Ovary (tissue), 3 donors: ENCODE data around the gene BCAS4.

Source experiments
- CTCF ChIP-seq, 3 donors: fragments of 450-650 bp in 2 of 3; fragments of 200-600 bp in 1 of 3; IDR thresholded peaks; one replicate each; pipeline versions ENCODE4 v1.5.1 to v1.8.0; 2016 to 2022; ENCODE audit warnings: antibody characterized with exemption in 3 of 3, mild to moderate bottlenecking in 1 of 3
- EP300 ChIP-seq: sonication (generic); formaldehyde crosslinking; IDR thresholded peaks from one replicate; pipeline ENCODE4 v1.6.1; 2017; ENCODE audit warnings: antibody characterized with exemption
- POLR2A ChIP-seq: fragments of 450-650 bp; IDR thresholded peaks from one replicate; pipeline ENCODE4 v1.6.1; 2017; ENCODE audit warnings: antibody characterized with exemption, mild to moderate bottlenecking, moderate library complexity
- donor health status: DM: no; HTN: no; CAD: no.

DNA sequence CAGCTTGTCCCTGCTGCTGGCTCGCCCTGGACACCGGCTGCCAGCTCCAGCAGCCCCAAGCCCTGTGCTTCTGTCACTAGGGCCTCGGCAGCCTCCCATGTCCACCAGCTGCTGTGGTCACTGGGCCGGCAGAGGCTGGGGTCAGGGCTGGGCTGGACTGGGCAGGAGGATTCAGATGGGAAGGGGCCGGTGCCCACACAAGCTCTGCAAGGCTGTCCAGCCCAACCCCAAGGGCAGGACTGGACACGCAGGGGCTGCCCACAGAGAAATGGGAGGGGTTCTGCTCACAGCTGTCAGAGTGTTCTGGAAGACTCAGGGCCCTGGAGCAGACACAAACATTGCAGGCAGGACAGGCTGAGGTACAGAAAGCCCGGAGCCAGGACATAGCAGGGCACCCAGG is 70.7 kb downstream of the BCAS4 start:
- TF ChIP-seq CTCF (IDR thresholded peaks at IDR 0.05) (no peak), EP300 (no peak), POLR2A (no peak)
